K562 (cell line): ENCODE results near the gene MBD6. TPM values are rescaled to one million over a fixed set of nuclear protein-coding genes. Genes with fewer than 3 reads are reported as not detected.

Experiments used
- ATAC-seq: fragments of 200-7000 bp; cut with Tn5 transposase; 3 replicates; pipeline ENCODE4 v1.9.1; 2020; ENCODE audit warnings: moderate library complexity
- BruUV-seq: library from RNA; stranded (reverse); fragments of 400-500 nt; replicated peaks from 2 replicates; lab custom pipeline; 2021; lab: Mats Ljungman, UMichigan
- CTCF ChIA-PET: fragments of 300-600 bp; formaldehyde crosslinking; extraction: SDS; loops from one replicate; lab custom pipeline; 2021; ENCODE audit warnings: low intra/inter-chr PET ratio; lab: Yijun Ruan, JAX
- POLR2A ChIA-PET: fragments of 300-600, 350-650 bp; sonication (Branson Sonifier 250); formaldehyde crosslinking; extraction: SDS; loops from one replicate; lab custom pipeline; 2021; ENCODE audit warnings: antibody characterized with exemption, inconsistent platforms; lab: Yijun Ruan, JAX
- DNase-seq, 4 experiments: peaks; one replicate each; pipeline versions ENCODE4 v3.0.0 to v3.0.0-alpha.2; 2011 to 2018; ENCODE audit warnings: low spot score in 3 of 4, mixed read lengths in 3 of 4; ENCODE audit errors: extremely low read depth in 1 of 4
- FAIRE-seq: peaks from 2 replicates; lab custom pipeline; 2011; peaks lifted over from hg19 to GRCh38; lab: Jason Lieb, UNC
- H2AFZ ChIP-seq: 2 replicates; pipeline ENCODE4 v1.6.0; 2011; ENCODE audit warnings: low read depth, low read length, control low read depth, inconsistent platforms
- H3K27ac ChIP-seq: fragments of 200-600 bp; 3 replicates; pipeline ENCODE4 v1.8.0; 2011; ENCODE audit warnings: low read depth, mild to moderate bottlenecking, control low read depth, inconsistent platforms, low read length, moderate library complexity, mixed read lengths; ENCODE audit errors: extremely low read depth
- H3K27me3 ChIP-seq, 2 experiments: fragments of 300-600 bp in 1 of 2; 2 replicates in 1 of 2; 3 replicates in 1 of 2; pipeline versions ENCODE4 v1.6.0 to v1.8.0; 2011; ENCODE audit warnings: inconsistent platforms in 2 of 2, low read length in 2 of 2, mild to moderate bottlenecking in 1 of 2, mixed read lengths in 1 of 2, moderate library complexity in 1 of 2; ENCODE audit not compliant: control insufficient read depth in 2 of 2, insufficient read depth in 2 of 2
- H3K36me3 ChIP-seq: fragments of 300-600 bp; 3 replicates; pipeline ENCODE4 v1.8.0; 2011; ENCODE audit warnings: mild to moderate bottlenecking, low read length, inconsistent platforms; ENCODE audit not compliant: control insufficient read depth, insufficient read depth
- H3K4me1 ChIP-seq, 2 experiments: fragments of 200-600 bp in 1 of 2; replicated peaks in 1 of 2; 2 replicates in 1 of 2; 3 replicates in 1 of 2; pipeline versions ENCODE4 v1.5.1 to v1.8.0; 2011; ENCODE audit warnings: inconsistent platforms in 2 of 2, low read length in 2 of 2, mild to moderate bottlenecking in 1 of 2, mixed read lengths in 1 of 2, moderate library complexity in 1 of 2; ENCODE audit not compliant: control insufficient read depth in 2 of 2, insufficient read depth in 2 of 2
- H3K4me2 ChIP-seq: 2 replicates; pipeline ENCODE4 v1.6.1; 2011; ENCODE audit warnings: low read length, control low read depth, inconsistent platforms, mixed read lengths; ENCODE audit not compliant: insufficient read depth
- H3K4me3 ChIP-seq: fragments of 200-600 bp; sonication (generic), shearing (Covaris generic); 2 replicates; pipeline ENCODE4 v1.5.1; 2016; ENCODE audit warnings: control low read depth, inconsistent platforms
- H3K79me2 ChIP-seq: fragments of 200-600 bp; 3 replicates; pipeline ENCODE4 v1.8.0; 2011; ENCODE audit warnings: low read length, inconsistent platforms; ENCODE audit not compliant: control insufficient read depth, insufficient read depth
- H3K9ac ChIP-seq, 2 experiments: 2 replicates each; pipeline versions ENCODE4 v1.6.0 to v1.6.1; 2011; ENCODE audit warnings: low read depth in 2 of 2, low read length in 2 of 2, control low read depth in 1 of 2, inconsistent platforms in 1 of 2, mild to moderate bottlenecking in 1 of 2, mixed read lengths in 1 of 2; ENCODE audit not compliant: insufficient read depth in 1 of 2
- H3K9me1 ChIP-seq: one replicate; pipeline ENCODE4 v1.6.0; 2011; ENCODE audit warnings: inconsistent platforms, mild to moderate bottlenecking, low read length, moderate library complexity; ENCODE audit not compliant: control insufficient read depth, insufficient read depth
- H3K9me3 ChIP-seq: replicated peaks from 2 replicates; pipeline ENCODE4 v1.5.1; 2011; ENCODE audit warnings: low read depth, low read length, inconsistent platforms; ENCODE audit not compliant: control insufficient read depth, insufficient read depth
- H4K20me1 ChIP-seq: replicated peaks from 2 replicates; pipeline ENCODE4 v1.6.1; 2011; ENCODE audit warnings: low read length, inconsistent platforms, mixed read lengths; ENCODE audit not compliant: control insufficient read depth, insufficient read depth
- HIVEP1 ChIP-seq: fragments of 250-450 bp; sonication (Bioruptor Pico); IDR thresholded peaks from 2 replicates; pipeline ENCODE4 v1.4.0; 2020; ENCODE audit warnings: mild to moderate bottlenecking
- MAZ ChIP-seq, 2 experiments: fragments of 450-650 bp in 1 of 2; sonication (generic) in 1 of 2; formaldehyde crosslinking; IDR thresholded peaks in 1 of 2; conservative IDR thresholded peaks in 1 of 2; 2 replicates each; pipeline versions ENCODE4 v1.4.0 to v1.5.0; 2020; ENCODE audit warnings: mild to moderate bottlenecking in 1 of 2, missing genetic modification reagents in 1 of 2
- ZNF586 ChIP-seq: fragments of 450-650 bp; formaldehyde crosslinking; conservative IDR thresholded peaks from 2 replicates; pipeline ENCODE4 v1.4.0; 2020; ENCODE audit warnings: mild to moderate bottlenecking, moderate library complexity
- ZNF655 ChIP-seq: fragments of 250-450 bp; sonication (Bioruptor Pico); IDR thresholded peaks from 2 replicates; pipeline ENCODE4 v1.5.0; 2021
- ZNF668 ChIP-seq: fragments of 250-450 bp; sonication (Bioruptor Pico); IDR thresholded peaks from 2 replicates; pipeline ENCODE4 v1.8.0; 2022; ENCODE audit warnings: mild to moderate bottlenecking, inconsistent platforms
- ZNF740 ChIP-seq, 3 experiments: fragments of 200-800 bp in 1 of 3; sonication (Bioruptor generic) in 1 of 3; sonication (generic) in 1 of 3; formaldehyde crosslinking in 1 of 3; IDR thresholded peaks; 2 replicates each; pipeline versions ENCODE4 v1.6.1 to v1.8.0; 2016 to 2022; ENCODE audit warnings: mild to moderate bottlenecking in 2 of 3, missing compliant biosample characterization in 2 of 3, missing genetic modification characterization in 2 of 3, missing genetic modification reagents in 1 of 3
- WGBS: fragments of 100-300 bp; shearing (Covaris generic); methylation state at CpG from one replicate; pipeline ENCODE4 v1.1.6; 2016; ENCODE audit warnings: low coverage, mixed read lengths; ENCODE audit not compliant: insufficient coverage; ENCODE audit errors: missing lambda C conversion rate; 5-methylcytosine and 5-hydroxymethylcytosine counted together
- in situ Hi-C: fragments of 300-500 bp; cut with MboI; formaldehyde crosslinking; loops from 4 replicates; pipeline ENCODE4 v1.15.0; 2018; ENCODE audit warnings: inconsistent platforms, mixed read lengths
- intact Hi-C: fragments of 100-400 bp; cut with micrococcal nuclease; formaldehyde crosslinking; loops from 2 replicates; pipeline ENCODE4 v1.14.2; 2022
- polyA plus RNA-seq, 8 experiments: library from polyadenylated mRNA; depleted of rRNA in 4 of 8; stranded (reverse) in 5 of 8; unstranded in 3 of 8; fragments of >200 nt; fragmentation: Nextera tagmentation in 2 of 8; fragmentation: Illumina TruSeq in 1 of 8; extraction: Ambion mirVana in 2 of 8; extraction: Trizol in 1 of 8; gene quantifications; 2 replicates each; pipeline versions ENCODE4 v1.2.1 to v1.2.3, GENCODE V29; 2011 to 2014; ENCODE audit warnings: inconsistent platforms in 1 of 8, missing spikeins in 1 of 8
- total RNA-seq, 7 experiments: library from RNA; depleted of rRNA in 6 of 7; stranded (reverse); fragments of >200 nt in 6 of 7; fragmentation: Illumina TruSeq in 2 of 7; extraction: Trizol in 2 of 7; gene quantifications; 2 replicates each; pipeline versions ENCODE4 v1.2.1 to v1.2.3, GENCODE V29; 2011 to 2021; ENCODE audit warnings: low replicate concordance in 1 of 7

The MBD6 gene
- total and polyA plus RNA-seq, 9 of the 15 experiments (the other 6 are each of a cell fraction or from before 2014, with no cell fraction given) = 2.0 to 54.8 (median 3.8) TPM

GRCh38 chr12:57476993-57477709 lies 45.5 kb upstream of the MBD6 start:
- TSS peak; percentile 65 for BruUV-seq
- Histone ChIP-seq H3K9ac (peak overlapping the region; percentile 47 to 60; a peak in 3 of 4 replicates), H2AFZ (peak overlapping the region; percentile 93), H3K79me2 (no peaks in the 10 kb centered on the region), H3K36me3 (no peaks in the 10 kb centered on the region), H3K9me3 (no peaks in the 10 kb centered on the region), H3K27me3 (peaks cover 0 to 4% of the 10 kb centered on the region in 2 experiments; a peak in 1 of 5 replicates), H3K4me3 (no peak overlapping the region), H3K9me1 (no peaks in the 10 kb centered on the region), H3K4me2 (no peak overlapping the region), H3K27ac (peak overlapping the region; percentile 61; the same call in 2 of the 3 replicates), H4K20me1 (no peaks in the 10 kb centered on the region), H3K4me1 (peaks cover 39 to 51% of the 10 kb centered on the region in 2 experiments)
- CTCF ChIA-PET = no interaction called here
- in situ Hi-C loops = no loop called here
- FAIRE-seq = no peak
- no peak for ATAC-seq
- intact Hi-C loops = no loop called here
- 87% methylated on average over 10 of the region's 15 CpGs for WGBS
- no peak for DNase-seq
- POLR2A ChIA-PET = interaction anchor here (0.6 to 1.0 kb wide), 4 partner anchors 41 to 249 kb away, joined by 3 to 5 read pairs (median 4); partner anchors contain the start of gene DDIT3
- TF ChIP-seq HIVEP1 (CRISPR knock-in tag) (no peak), ZNF586 (CRISPR knock-in tag) (no peak), ZNF740 (CRISPR knock-in tag; IDR thresholded peaks at IDR 0.05) (0 out of 2 replicates have a peak, but pooled peaks have one; percentile 4), ZNF740 (tag; IDR thresholded peaks at IDR 0.05) (0 out of 4 replicates have a peak, but pooled peaks of 1 of the 2 experiments have one; percentile 9), ZNF655 (CRISPR knock-in tag) (no peak), MAZ (CRISPR knock-in tag; conservative IDR thresholded peaks at IDR 0.05 in 1 of 2, IDR thresholded peaks at IDR 0.05 in 1 of 2) (0 out of 4 replicates have a peak, but pooled peaks of 1 of the 2 experiments have one; percentile 2), ZNF668 (CRISPR knock-in tag) (no peak)
